NCI-H510A (cell line): Measurements from ENCODE around the gene ZDHHC13.
A peak's percentile ranks its signal among the peaks of the same experiment; 100 is the strongest.
"Not testable (repeated sequence)": the region's sequence is repeated elsewhere in the genome, so short reads cannot be mapped to it uniquely, and the experiment has no call there.

ENCODE experiments used
- DNase-seq: peaks from one replicate; lab custom pipeline; 2025; lab: John Stamatoyannopoulos, UW

ZDHHC13 gene

GRCh38 chr11:19101796-19102520 lies 15.0 kb upstream of the ZDHHC13 start:
- DNase-seq, result peak; percentile 13

GRCh38 chr11:19102521-19102900 lies 14.5 kb upstream of the ZDHHC13 start:
- DNase-seq, result no peak

- DNase-seq, result no peak
Measured at GRCh38 chr11:19105011-19105410, 12.0 kb upstream of the ZDHHC13 start.

GRCh38 chr11:19107125-19107524 lies 9.8 kb upstream of the ZDHHC13 start:
- no peak for DNase-seq

GRCh38 chr11:19110295-19110694 lies 6.7 kb upstream of the ZDHHC13 start:
- no peak for DNase-seq

GRCh38 chr11:19111809-19112208 lies 5.2 kb upstream of the ZDHHC13 start:
- DNase-seq, result no peak

GRCh38 chr11:19116276-19116970 lies 545 bp upstream of the ZDHHC13 start:
- no peak for DNase-seq

GRCh38 chr11:19117760-19118097 lies 761 bp downstream of the ZDHHC13 start:
- peak; percentile 24 for DNase-seq

GRCh38 chr11:19121646-19122045 lies 4.7 kb downstream of the ZDHHC13 start:
- DNase-seq, result no peak

- DNase-seq, result no peak
Measured at GRCh38 chr11:19122960-19123615, 6.1 kb downstream of the ZDHHC13 start.

GRCh38 chr11:19126562-19127325 lies 9.8 kb downstream of the ZDHHC13 start:
- DNase-seq, result not testable (repeated sequence)

- DNase-seq, result no peak
Measured at GRCh38 chr11:19134004-19134403, 17.0 kb downstream of the ZDHHC13 start.

GRCh38 chr11:19136884-19137283 lies 19.9 kb downstream of the ZDHHC13 start:
- DNase-seq, result not testable (repeated sequence)

GRCh38 chr11:19145319-19145718 lies 28.4 kb downstream of the ZDHHC13 start:
- no peak for DNase-seq

GRCh38 chr11:19156892-19157291 lies 39.9 kb downstream of the ZDHHC13 start:
- no peak for DNase-seq

- DNase-seq, result no peak
Measured at GRCh38 chr11:19160847-19161246, 43.9 kb downstream of the ZDHHC13 start.

GRCh38 chr11:19161651-19162050 lies 44.7 kb downstream of the ZDHHC13 start:
- no peak for DNase-seq

GRCh38 chr11:19162951-19163505 lies 46.1 kb downstream of the ZDHHC13 start:
- no peak for DNase-seq

GRCh38 chr11:19163617-19164016 lies 46.6 kb downstream of the ZDHHC13 start:
- no peak for DNase-seq

GRCh38 chr11:19164230-19164855 lies 47.4 kb downstream of the ZDHHC13 start:
- DNase-seq, result no peak

- no peak for DNase-seq
Measured at GRCh38 chr11:19164881-19165280, 47.9 kb downstream of the ZDHHC13 start.

- no peak for DNase-seq
Measured at GRCh38 chr11:19168090-19168489, 51.1 kb downstream of the ZDHHC13 start.
